Right cardiac atrium (tissue), 5 donors: Measurements from ENCODE around the gene SNX17. TPM values are rescaled to one million over a fixed set of nuclear protein-coding genes. Genes with fewer than 3 reads are reported as not detected.
"Not testable (repeated sequence)": the region's sequence is repeated elsewhere in the genome, so short reads cannot be mapped to it uniquely, and the experiment has no call there.

ENCODE experiments used
- ATAC-seq, 2 donors: fragments of 200-7000 bp; cut with Tn5 transposase; one replicate each; pipeline versions ENCODE4 v1.8.0 to v1.9.1; 2020; ENCODE audit warnings: moderate library complexity in 2 of 2, mild to moderate bottlenecking in 1 of 2
- DNase-seq, 3 donors: peaks; one replicate each; pipeline ENCODE4 v3.0.0-alpha.2; 2020
- H3K27ac ChIP-seq: one replicate; pipeline ENCODE4 v1.5.1; 2013; ENCODE audit warnings: mild to moderate bottlenecking, low read length, control low read depth, moderate library complexity
- H3K27me3 ChIP-seq: one replicate; pipeline ENCODE4 v1.6.1; 2013; ENCODE audit not compliant: control insufficient read depth, insufficient read depth
- H3K4me1 ChIP-seq: one replicate; pipeline ENCODE4 v1.6.1; 2013; ENCODE audit warnings: low read length; ENCODE audit not compliant: control insufficient read depth, insufficient read depth
- H3K4me3 ChIP-seq: one replicate; pipeline ENCODE4 v1.5.1; 2013; ENCODE audit warnings: low read length, control low read depth
- H3K9me3 ChIP-seq: one replicate; pipeline ENCODE4 v1.6.1; 2013; ENCODE audit warnings: low read length; ENCODE audit not compliant: control insufficient read depth
- WGBS: extraction: QIAGEN DNeasy Blood & Tissue Kit; methylation state at CpG from one replicate; pipeline ENCODE4 v1.1.7; 2013; 5-methylcytosine and 5-hydroxymethylcytosine counted together
- intact Hi-C, 4 donors: fragments of 100-400 bp; cut with DNase I; formaldehyde crosslinking; loops; one replicate each; pipeline versions ENCODE4 v1.11.0 to v1.14.0; 2022 to 2023
- polyA plus RNA-seq: library from polyadenylated mRNA; stranded (reverse); fragments of 200-250 nt; gene quantifications from one replicate; pipeline ENCODE4 v1.2.3, GENCODE V29; 2013
- total RNA-seq, 4 donors: library from RNA; stranded (reverse); fragmentation: NEBNext Ultra II Directional; extraction: Animal tissue kit (Norgen Biotek cat#: 25700); gene quantifications; one replicate each; pipeline ENCODE4 v1.2.1, GENCODE V29; 2021
- donor health status: healthy with polysubstance abuse.
- donor health status: DM: no; HTN: yes; CAD: no.
- donor health status: DM: no; HTN: no; CAD: no.
- donor health status: DM: no; HTN: yes; CAD: no; lungs with severe emphysema.
- donor health status: DM: yes; HTN: yes; CAD: no.

SNX17 gene
- total and polyA plus RNA-seq, 5 donors: 54.8 to 74.8 (median 62.7) TPM

DNA sequence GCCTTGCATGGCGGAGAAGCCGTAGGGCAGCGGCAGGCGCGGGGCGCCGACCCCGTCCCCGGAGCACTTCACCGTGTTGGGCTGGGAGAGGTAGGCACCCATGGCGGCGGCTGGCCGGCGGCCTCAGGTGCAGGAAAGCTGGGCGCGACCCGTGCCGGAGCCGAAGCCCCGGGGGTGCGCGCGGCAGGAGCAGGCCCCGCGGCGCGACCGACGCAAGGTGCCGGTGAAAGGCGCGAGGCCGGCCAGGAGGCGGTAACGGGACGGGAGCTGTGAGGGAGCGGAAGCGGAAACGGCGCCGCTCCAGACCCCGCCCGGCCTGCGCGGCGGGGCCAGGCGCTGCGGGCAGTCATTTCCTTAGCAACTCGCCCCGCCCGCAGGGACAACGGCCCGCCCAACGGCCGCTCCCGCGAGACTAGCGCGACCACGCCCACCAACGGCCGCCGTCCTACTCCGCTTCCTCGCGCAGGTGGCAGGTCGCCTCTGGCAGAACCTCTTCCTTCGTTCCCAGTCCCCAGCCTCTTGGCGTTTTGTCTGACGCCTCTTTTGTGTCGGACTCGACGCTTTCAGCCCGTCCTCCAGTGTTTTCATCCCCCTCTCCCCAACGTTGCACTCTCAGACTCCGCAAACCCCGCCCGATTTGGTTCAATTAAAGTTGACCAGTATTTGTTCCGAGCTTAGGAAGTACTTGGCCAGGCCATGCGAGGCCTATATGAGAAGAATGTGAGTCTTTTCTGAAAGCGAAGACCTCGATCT is 39.1 kb downstream of the SNX17 start, which contains the start of gene PPM1G:
Gene PPM1G, minus strand, starts transcription at position 271 of the 753 bp plus-strand sequence. Its CDS starts 169 bp downstream, at position 102.
- Histone ChIP-seq H3K27me3 (no peaks in the 10 kb centered on the region), H3K4me1 (no peaks in the 10 kb centered on the region), H3K9me3 (no peaks in the 10 kb centered on the region), H3K4me3 (peak within 1 kb of the TSS; percentile 85), H3K27ac (peak within 1 kb of the TSS; percentile 65)
- under 1% methylated on average over 82 of the region's 82 CpGs for WGBS
- ATAC-seq (peak; percentile 99 to 100), DNase-seq (peak; percentile 95 to 98 (median 98))
- intact Hi-C loops: no loop called here

DNA sequence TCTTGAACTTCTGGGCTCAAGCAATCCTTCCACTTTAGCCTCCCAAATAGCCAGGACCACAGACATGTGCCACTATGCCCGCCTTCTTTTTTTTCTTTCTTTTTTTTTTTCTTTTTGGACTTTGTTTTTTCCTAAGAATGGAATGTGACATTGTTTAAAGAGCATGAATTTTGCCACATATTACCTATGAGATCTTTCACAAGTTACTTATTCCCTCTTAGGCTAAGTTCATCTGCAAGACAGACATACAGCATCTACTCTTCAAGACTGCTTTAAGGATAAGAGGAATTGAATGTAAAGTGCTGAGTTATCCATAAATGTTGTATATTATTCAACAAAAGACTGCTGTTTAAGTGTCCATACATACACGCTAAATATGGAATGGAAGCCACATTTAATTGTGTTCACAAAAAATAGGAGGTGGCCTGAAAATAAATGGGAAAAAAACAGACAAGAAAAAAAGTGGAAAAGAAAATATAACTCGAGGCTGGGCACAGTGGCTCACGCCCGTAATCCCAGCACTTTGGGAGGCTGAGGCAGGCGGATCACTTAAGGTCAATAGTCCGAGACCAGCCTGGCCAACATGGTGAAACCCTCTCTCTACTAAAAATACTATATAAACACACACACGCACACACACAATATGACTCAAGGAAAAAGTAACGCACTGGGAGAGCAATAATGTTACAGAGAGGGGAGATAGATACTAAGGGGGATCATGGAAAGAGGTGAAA is 42.2 kb downstream of the SNX17 start:
- no peak for DNase-seq
- ATAC-seq: no peak
- Histone ChIP-seq H3K27ac (no peak overlapping the region), H3K4me3 (no peak overlapping the region), H3K4me1 (no peaks in the 10 kb centered on the region), H3K9me3 (no peaks in the 10 kb centered on the region), H3K27me3 (no peaks in the 10 kb centered on the region)
- intact Hi-C loops: no loop called here
- WGBS: 84% methylated on average over 9 of the region's 9 CpGs

DNA sequence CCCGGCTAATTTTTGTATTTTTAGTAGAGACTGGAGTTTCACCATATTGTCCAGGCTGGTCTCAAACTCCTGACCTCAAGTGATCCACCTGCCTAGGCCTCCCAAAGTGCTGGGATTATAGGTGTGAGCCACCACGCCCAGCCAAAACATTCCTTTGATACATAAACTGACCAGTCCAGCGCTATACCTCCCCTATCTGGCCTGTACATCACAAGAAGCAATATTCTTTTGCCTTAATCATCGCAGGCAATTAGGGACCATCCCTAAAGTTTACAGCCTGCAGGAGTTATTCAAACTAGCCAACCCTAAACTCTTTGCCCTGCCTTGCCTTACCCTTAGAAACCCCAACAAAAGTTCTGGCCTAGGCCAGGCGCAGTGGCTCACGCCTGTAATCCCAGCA is 45.7 kb downstream of the SNX17 start:
- intact Hi-C loops: no loop called here
- ATAC-seq: no peak
- H3K27ac ChIP-seq: no peak overlapping the region
- WGBS: 93% methylated on average over 6 of the region's 6 CpGs
- H3K4me3 ChIP-seq: no peak overlapping the region
- H3K27me3 ChIP-seq: no peaks in the 10 kb centered on the region
- H3K9me3 ChIP-seq: no peaks in the 10 kb centered on the region
- no peak for DNase-seq
- H3K4me1 ChIP-seq: no peaks in the 10 kb centered on the region

DNA sequence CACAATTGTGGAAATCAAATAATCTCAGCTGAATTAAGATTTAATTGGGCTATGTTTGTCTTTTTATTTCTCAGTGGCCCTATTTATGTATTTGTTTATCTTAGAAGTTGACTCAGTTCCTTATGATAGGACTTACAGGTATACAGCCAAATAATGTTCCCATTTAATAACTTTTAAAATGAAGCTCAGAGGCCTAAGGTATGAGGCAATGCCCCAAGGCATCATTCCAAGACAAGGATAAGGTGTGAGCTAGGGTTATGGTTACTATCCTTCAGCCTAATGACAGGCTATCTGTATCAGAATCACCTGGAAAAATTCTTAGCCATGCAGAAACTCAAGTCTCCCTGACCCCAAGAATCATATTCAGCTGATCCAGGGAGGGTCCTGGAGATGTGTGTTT is 50.6 kb downstream of the SNX17 start:
- H3K9me3 ChIP-seq: no peaks in the 10 kb centered on the region
- H3K27me3 ChIP-seq: no peaks in the 10 kb centered on the region
- intact Hi-C loops: no loop called here
- ATAC-seq (no peak), DNase-seq (no peak)
- H3K4me1 ChIP-seq: no peaks in the 10 kb centered on the region
- H3K4me3 ChIP-seq: no peak overlapping the region
- H3K27ac ChIP-seq: no peak overlapping the region

DNA sequence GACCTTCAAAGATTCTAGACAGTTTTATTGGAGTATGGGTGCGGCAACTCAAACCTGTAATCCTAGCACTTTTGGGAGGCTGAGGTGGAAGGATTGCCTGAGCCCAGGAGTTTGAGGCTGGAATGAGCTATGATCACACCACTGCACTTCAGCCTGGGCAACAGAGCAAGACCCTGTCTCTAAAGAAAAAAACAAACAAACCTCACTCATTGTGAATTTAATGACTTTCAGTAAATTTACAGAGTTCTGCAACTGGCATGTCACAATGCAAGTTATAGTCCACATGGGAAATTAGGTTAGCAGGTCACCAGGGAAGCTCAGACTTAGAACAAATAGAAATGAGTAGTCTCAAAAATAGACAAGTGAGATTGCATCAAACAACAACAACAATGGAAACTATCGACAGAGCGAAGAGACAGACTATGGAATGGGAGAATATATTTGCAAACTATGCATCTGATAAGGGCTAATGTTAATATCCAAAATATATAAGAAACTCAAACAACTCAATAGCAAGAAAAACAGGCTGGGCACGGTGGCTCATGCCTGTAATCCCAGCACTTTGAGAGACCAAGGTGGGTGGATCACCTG is 51.3 kb downstream of the SNX17 start:
- WGBS: 84% methylated on average over 4 of the region's 4 CpGs
- Histone ChIP-seq H3K27ac (no peak overlapping the region), H3K27me3 (no peaks in the 10 kb centered on the region), H3K9me3 (no peaks in the 10 kb centered on the region), H3K4me1 (no peaks in the 10 kb centered on the region), H3K4me3 (no peak overlapping the region)
- ATAC-seq (no peak), DNase-seq (no peak)
- intact Hi-C loops: no loop called here

DNA sequence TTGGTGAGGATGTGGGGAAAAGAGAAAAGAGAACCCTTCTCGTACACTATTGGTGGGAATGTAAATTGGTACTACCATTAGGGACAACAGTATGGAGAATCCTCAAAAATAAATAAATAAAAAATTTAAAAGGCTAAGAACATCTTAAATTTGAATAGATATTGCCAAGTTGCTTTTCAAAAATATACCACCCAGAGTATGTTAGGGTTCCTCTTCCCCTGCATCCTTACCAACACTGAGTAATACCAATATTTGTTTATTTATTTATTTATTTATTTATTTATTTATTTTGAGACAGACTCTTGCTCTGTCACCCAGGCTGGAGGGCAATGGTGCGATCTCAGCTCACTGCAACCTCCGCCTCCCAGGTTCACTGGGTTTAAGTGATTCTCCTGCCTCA is 52.5 kb downstream of the SNX17 start:
- intact Hi-C loops: no loop called here
- WGBS: 97% methylated on average over 3 of the region's 3 CpGs

DNA sequence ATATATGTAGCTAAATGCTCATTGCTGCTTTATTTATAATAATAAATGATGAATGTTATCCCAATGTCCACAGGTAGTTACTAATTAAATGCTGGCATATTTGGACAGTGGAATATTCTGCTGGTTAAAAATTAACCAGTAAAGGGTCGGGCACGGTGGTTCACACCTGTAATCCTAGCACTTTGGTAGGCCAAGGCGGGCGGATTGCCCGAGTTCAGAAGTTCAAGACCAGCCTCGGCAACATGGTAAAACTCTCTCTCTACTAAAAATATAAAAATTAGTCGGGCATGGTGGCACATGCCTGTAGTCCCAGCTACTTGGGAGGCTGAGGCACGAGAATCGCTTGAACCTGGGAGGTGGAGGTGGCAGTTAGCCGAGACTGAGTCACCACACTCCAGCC is 54.6 kb downstream of the SNX17 start:
- H3K4me1 ChIP-seq, H3K27me3 ChIP-seq, H3K9me3 ChIP-seq, intact Hi-C loops, H3K4me3 ChIP-seq, DNase-seq, ATAC-seq, H3K27ac ChIP-seq: not testable (repeated sequence)
- 96% methylated on average over 10 of the region's 10 CpGs for WGBS

More for the DNA sequence above, 52.5 kb downstream of the SNX17 start:
- ATAC-seq: no peak
- no peak for DNase-seq
- Histone ChIP-seq H3K9me3 (no peaks in the 10 kb centered on the region), H3K4me3 (no peak overlapping the region), H3K27me3 (no peaks in the 10 kb centered on the region), H3K4me1 (no peaks in the 10 kb centered on the region), H3K27ac (no peak overlapping the region)

Other genes with a start within 250 kb of the SNX17 start
- gene ABHD1, start 246.8 kb upstream of the SNX17 start, total RNA-seq: 1 to 10 TPM; 1.6 to 4.7 (median 2.6) TPM
- 5.1 TPM for gene ABHD1, start 246.8 kb upstream of the SNX17 start, polyA plus RNA-seq
- gene PREB, start 236.0 kb upstream of the SNX17 start, total RNA-seq: 10 to 100 TPM; 46.3 to 52.7 (median 47.9) TPM
- gene PREB, start 236.0 kb upstream of the SNX17 start, polyA plus RNA-seq: 48.5 TPM
- not detected for gene PRR30, start 231.2 kb upstream of the SNX17 start, total RNA-seq
- not detected for gene PRR30, start 231.2 kb upstream of the SNX17 start, polyA plus RNA-seq
- under 1 TPM; 0.06 to 0.15 (median 0.11) TPM for gene TCF23, start 221.6 kb upstream of the SNX17 start, total RNA-seq
- 0.05 TPM for gene TCF23, start 221.6 kb upstream of the SNX17 start, polyA plus RNA-seq
- 100 to 1,000 TPM; 124 to 177 (median 144) TPM for gene ATRAID, start 158.6 kb upstream of the SNX17 start, total RNA-seq
- 256 TPM for gene ATRAID, start 158.6 kb upstream of the SNX17 start, polyA plus RNA-seq
- 10 to 100 TPM in 3 of 4 donors, 1 to 10 TPM in 1; 8.1 to 14.1 (median 12.8) TPM for gene SLC5A6, start 158.3 kb upstream of the SNX17 start, total RNA-seq
- gene SLC5A6, start 158.3 kb upstream of the SNX17 start, polyA plus RNA-seq: 7.8 TPM
- gene CAD, start 153.2 kb upstream of the SNX17 start, total RNA-seq: 10 to 100 TPM in 2 of 4 donors, 1 to 10 TPM in 2; 9.0 to 12.0 (median 10.0) TPM
- 6.0 TPM for gene CAD, start 153.2 kb upstream of the SNX17 start, polyA plus RNA-seq
- 10 to 100 TPM in 1 of 4 donors, 1 to 10 TPM in 3; 9.4 to 17.3 (median 9.6) TPM for gene SLC30A3, start 107.6 kb upstream of the SNX17 start, total RNA-seq
- 7.3 TPM for gene SLC30A3, start 107.6 kb upstream of the SNX17 start, polyA plus RNA-seq
- gene DNAJC5G, start 95.2 kb upstream of the SNX17 start, total RNA-seq: 1 to 10 TPM; 1.3 to 3.0 (median 1.8) TPM
- 2.2 TPM for gene DNAJC5G, start 95.2 kb upstream of the SNX17 start, polyA plus RNA-seq
- gene TRIM54, start 88.2 kb upstream of the SNX17 start, total RNA-seq: 100 to 1,000 TPM; 101 to 188 (median 149) TPM
- gene TRIM54, start 88.2 kb upstream of the SNX17 start, polyA plus RNA-seq: 144 TPM
- gene UCN, start 62.2 kb upstream of the SNX17 start, total RNA-seq: 1 to 10 TPM in 3 of 4 donors, under 1 TPM in 1; 0.96 to 3.3 (median 1.5) TPM
- gene UCN, start 62.2 kb upstream of the SNX17 start, polyA plus RNA-seq: 0.72 TPM
- gene MPV17, start 47.5 kb upstream of the SNX17 start, total RNA-seq: 10 to 100 TPM; 40.3 to 77.1 (median 56.4) TPM
- gene MPV17, start 47.5 kb upstream of the SNX17 start, polyA plus RNA-seq: 98.2 TPM
- 10 to 100 TPM; 24.8 to 32.1 (median 26.6) TPM for gene GTF3C2, start 13.9 kb upstream of the SNX17 start, total RNA-seq
- 16.9 TPM for gene GTF3C2, start 13.9 kb upstream of the SNX17 start, polyA plus RNA-seq
- 10 to 100 TPM; 31.8 to 36.0 (median 33.9) TPM for gene EIF2B4, start 278 bp upstream of the SNX17 start, total RNA-seq
- gene EIF2B4, start 278 bp upstream of the SNX17 start, polyA plus RNA-seq: 31.2 TPM
- gene ZNF513, start 10.1 kb downstream of the SNX17 start, total RNA-seq: 10 to 100 TPM in 1 of 4 donors, 1 to 10 TPM in 3; 8.1 to 13.1 (median 8.5) TPM
- 9.6 TPM for gene ZNF513, start 10.1 kb downstream of the SNX17 start, polyA plus RNA-seq
- gene PPM1G, start 39.0 kb downstream of the SNX17 start, total RNA-seq: 10 to 100 TPM; 31.5 to 40.4 (median 37.3) TPM
- gene PPM1G, start 39.0 kb downstream of the SNX17 start, polyA plus RNA-seq: 35.0 TPM
- 10 to 100 TPM; 46.6 to 61.3 (median 51.8) TPM for gene NRBP1, start 58.0 kb downstream of the SNX17 start, total RNA-seq
- 37.7 TPM for gene NRBP1, start 58.0 kb downstream of the SNX17 start, polyA plus RNA-seq
- gene KRTCAP3, start 71.8 kb downstream of the SNX17 start, total RNA-seq: 1 to 10 TPM in 1 of 4 donors, under 1 TPM in 2, not detected in 1; 0.59 to 1.3 (median 0.82) TPM
- 0.38 TPM for gene KRTCAP3, start 71.8 kb downstream of the SNX17 start, polyA plus RNA-seq
- gene IFT172, start 119.1 kb downstream of the SNX17 start, total RNA-seq: 10 to 100 TPM; 17.0 to 29.5 (median 26.7) TPM
- 25.4 TPM for gene IFT172, start 119.1 kb downstream of the SNX17 start, polyA plus RNA-seq
- 10 to 100 TPM in 2 of 4 donors, 1 to 10 TPM in 2; 5.4 to 22.5 (median 8.5) TPM for gene FNDC4, start 124.6 kb downstream of the SNX17 start, total RNA-seq
- 10.7 TPM for gene FNDC4, start 124.6 kb downstream of the SNX17 start, polyA plus RNA-seq
- gene GCKR, start 126.2 kb downstream of the SNX17 start, total RNA-seq: 1 to 10 TPM in 1 of 4 donors, under 1 TPM in 3; 0.44 to 1.0 (median 0.57) TPM
- gene GCKR, start 126.2 kb downstream of the SNX17 start, polyA plus RNA-seq: 0.50 TPM
- 10 to 100 TPM; 24.0 to 26.5 (median 24.8) TPM for gene ZNF512, start 212.4 kb downstream of the SNX17 start, total RNA-seq
- 11.9 TPM for gene ZNF512, start 212.4 kb downstream of the SNX17 start, polyA plus RNA-seq